Measurements from ENCODE around the gene TARDBP. TPM values are rescaled to one million over a fixed set of nuclear protein-coding genes. Genes with fewer than 3 reads are reported as not detected.

Gene TARDBP
- total and polyA plus RNA-seq, 12 donors, result 66.0 to 138 (median 102) TPM

- WGBS, 2 donors, result 7 to 10% methylated on average over 15 of the region's 15 CpGs
- Histone ChIP-seq H3K4me1 (peaks cover 5 to 23% (median 17%) of the 10 kb centered on the region in 9 donors), H3K9me3 (no peaks in the 10 kb centered on the region), H3K36me3 (no peaks in the 10 kb centered on the region), H3K27me3 (peaks cover 0 to 15% (median 0%) of the 10 kb centered on the region in 7 donors), H3K4me3 (peak overlapping the region in 8 of 10 donors; percentile 6 to 31 (median 20)), H3K27ac (peak overlapping the region in 9 of 10 donors; percentile 9 to 76 (median 50))
- intact Hi-C loops (cut with DNase I), result no loop called here
- ATAC-seq, result peak; percentile 89 to 94 (median 92)
- DNase-seq, result peak; percentile 72 to 79
- TF ChIP-seq, protein P1, sequence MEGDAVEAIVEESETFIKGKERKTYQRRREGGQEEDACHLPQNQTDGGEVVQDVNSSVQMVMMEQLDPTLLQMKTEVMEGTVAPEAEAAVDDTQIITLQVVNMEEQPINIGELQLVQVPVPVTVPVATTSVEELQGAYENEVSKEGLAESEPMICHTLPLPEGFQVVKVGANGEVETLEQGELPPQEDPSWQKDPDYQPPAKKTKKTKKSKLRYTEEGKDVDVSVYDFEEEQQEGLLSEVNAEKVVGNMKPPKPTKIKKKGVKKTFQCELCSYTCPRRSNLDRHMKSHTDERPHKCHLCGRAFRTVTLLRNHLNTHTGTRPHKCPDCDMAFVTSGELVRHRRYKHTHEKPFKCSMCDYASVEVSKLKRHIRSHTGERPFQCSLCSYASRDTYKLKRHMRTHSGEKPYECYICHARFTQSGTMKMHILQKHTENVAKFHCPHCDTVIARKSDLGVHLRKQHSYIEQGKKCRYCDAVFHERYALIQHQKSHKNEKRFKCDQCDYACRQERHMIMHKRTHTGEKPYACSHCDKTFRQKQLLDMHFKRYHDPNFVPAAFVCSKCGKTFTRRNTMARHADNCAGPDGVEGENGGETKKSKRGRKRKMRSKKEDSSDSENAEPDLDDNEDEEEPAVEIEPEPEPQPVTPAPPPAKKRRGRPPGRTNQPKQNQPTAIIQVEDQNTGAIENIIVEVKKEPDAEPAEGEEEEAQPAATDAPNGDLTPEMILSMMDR (IDR thresholded peaks at IDR 0.05), result peak in 8 of 9 donors; percentile 6 to 61 (median 30)
Observed at GRCh38 chr1:10980094-10980577, 32.3 kb upstream of the TARDBP start.

- Histone ChIP-seq H3K27ac (peak overlapping the region in 5 of 10 donors; percentile 9 to 76 (median 60)), H3K4me1 (peaks cover 5 to 23% (median 17%) of the 10 kb centered on the region in 9 donors)
Observed at GRCh38 chr1:10980841-10981727, 31.4 kb upstream of the TARDBP start.

GRCh38 chr1:10986525-10986890 is 25.9 kb upstream of the TARDBP start:
- Histone ChIP-seq H3K4me1 (no peaks in the 10 kb centered on the region), H3K27ac (no peak overlapping the region), H3K4me3 (no peak overlapping the region), H3K36me3 (no peaks in the 10 kb centered on the region), H3K27me3 (peaks cover 0 to 23% (median 0%) of the 10 kb centered on the region in 7 donors), H3K9me3 (no peaks in the 10 kb centered on the region)
- intact Hi-C loops (cut with DNase I), result no loop called here
- TF ChIP-seq, protein P1 (IDR thresholded peaks at IDR 0.05), result no peak
- DNase-seq (no peak), ATAC-seq (no peak)
- WGBS, 2 donors, result 72 to 77% methylated on average over 7 of the region's 7 CpGs

More at GRCh38 chr1:10980841-10981727, 31.4 kb upstream of the TARDBP start:
- peak overlapping the region in 4 of 10 donors; percentile 14 to 28 (median 19) for H3K4me3 ChIP-seq
- H3K9me3 ChIP-seq, result no peaks in the 10 kb centered on the region
- peak in 2 of 8 donors; percentile 12 to 41 for ATAC-seq
- 64 to 67% methylated on average over 9 of the region's 9 CpGs for WGBS, 2 donors
- peak in 1 of 2 donors; percentile 26 for DNase-seq
- peaks cover 0 to 15% (median 0%) of the 10 kb centered on the region in 7 donors for H3K27me3 ChIP-seq
- intact Hi-C loops (cut with DNase I), result no loop called here
- TF ChIP-seq, protein P1 (IDR thresholded peaks at IDR 0.05), result no peak
- H3K36me3 ChIP-seq, result no peaks in the 10 kb centered on the region

- TF ChIP-seq, protein P1 (IDR thresholded peaks at IDR 0.05), result no peak
- Histone ChIP-seq H3K36me3 (no peaks in the 10 kb centered on the region), H3K4me3 (no peak overlapping the region), H3K4me1 (no peaks in the 10 kb centered on the region), H3K27ac (no peak overlapping the region), H3K27me3 (peaks cover 0 to 14% (median 0%) of the 10 kb centered on the region in 7 donors), H3K9me3 (no peaks in the 10 kb centered on the region)
- DNase-seq, result no peak
- no peak for ATAC-seq
- intact Hi-C loops (cut with DNase I), result no loop called here
- WGBS, 2 donors, result 80 to 87% methylated on average over 4 of the region's 4 CpGs
Observed at GRCh38 chr1:10987840-10988417, 24.5 kb upstream of the TARDBP start.
